Measurements from ENCODE around the gene CERS1.

The CERS1 gene

DNA sequence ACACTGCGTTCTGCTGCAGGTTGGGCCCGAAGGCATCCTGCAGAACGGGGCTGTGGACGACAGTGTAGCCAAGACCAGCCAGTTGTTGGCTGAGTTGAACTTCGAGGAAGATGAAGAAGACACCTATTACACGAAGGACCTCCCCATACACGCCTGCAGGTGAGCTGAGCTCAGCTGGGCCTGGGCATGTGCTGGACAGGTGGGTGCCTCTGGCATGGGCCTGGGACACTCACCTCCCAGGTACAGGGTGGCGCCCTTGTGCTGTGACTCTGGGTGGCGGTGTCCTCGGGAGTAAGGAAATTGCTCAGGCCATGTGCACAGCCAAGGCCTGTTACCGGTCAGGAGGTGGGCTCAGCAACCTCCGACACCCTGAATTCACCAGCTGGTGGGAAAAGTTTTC lies 50.0 kb downstream of the CERS1 start:
- Histone ChIP-seq H3K36me3 (ENCODE audit: control insufficient read depth in 2 of 2, insufficient read depth in 1 of 2, low read length in 2 of 2) (peaks cover 2 to 60% of the 10 kb centered on the region in 2 experiments; a peak in 1 of 3 replicates), H3K4me3 (ENCODE audit: low read depth, low read length) (no peak overlapping the region), H3K4me1 (ENCODE audit: control insufficient read depth, insufficient read depth, low read length) (peaks cover 10% of the 10 kb centered on the region), H3K27ac (ENCODE audit: extremely low read depth, low read depth, low read length) (no peak overlapping the region), H3K9me3 (ENCODE audit: control insufficient read depth, insufficient read depth, low read depth, low read length) (no peaks in the 10 kb centered on the region)
- TF ChIP-seq, protein P1, sequence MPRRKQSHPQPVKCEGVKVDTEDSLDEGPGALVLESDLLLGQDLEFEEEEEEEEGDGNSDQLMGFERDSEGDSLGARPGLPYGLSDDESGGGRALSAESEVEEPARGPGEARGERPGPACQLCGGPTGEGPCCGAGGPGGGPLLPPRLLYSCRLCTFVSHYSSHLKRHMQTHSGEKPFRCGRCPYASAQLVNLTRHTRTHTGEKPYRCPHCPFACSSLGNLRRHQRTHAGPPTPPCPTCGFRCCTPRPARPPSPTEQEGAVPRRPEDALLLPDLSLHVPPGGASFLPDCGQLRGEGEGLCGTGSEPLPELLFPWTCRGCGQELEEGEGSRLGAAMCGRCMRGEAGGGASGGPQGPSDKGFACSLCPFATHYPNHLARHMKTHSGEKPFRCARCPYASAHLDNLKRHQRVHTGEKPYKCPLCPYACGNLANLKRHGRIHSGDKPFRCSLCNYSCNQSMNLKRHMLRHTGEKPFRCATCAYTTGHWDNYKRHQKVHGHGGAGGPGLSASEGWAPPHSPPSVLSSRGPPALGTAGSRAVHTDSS (tag by site-specific recombination; IDR thresholded peaks at IDR 0.05): no peak
- TF ChIP-seq ZFP3 (tag by site-specific recombination; IDR thresholded peaks at IDR 0.05; ENCODE audit: low read depth): no peak
- TF ChIP-seq YY2 (tag by site-specific recombination; IDR thresholded peaks at IDR 0.05): no peak
- TF ChIP-seq ZNF266 (tag by site-specific recombination; IDR thresholded peaks at IDR 0.05; ENCODE audit: low read depth): no peak
- TF ChIP-seq ZSCAN16 (tag by site-specific recombination; IDR thresholded peaks at IDR 0.05): no peak
- TF ChIP-seq ZNF2 (tag by site-specific recombination; IDR thresholded peaks at IDR 0.05): no peak
- TF ChIP-seq ZNF544 (tag by site-specific recombination; IDR thresholded peaks at IDR 0.05): no peak
- no peak for TF ChIP-seq ZNF433 (tag by site-specific recombination; IDR thresholded peaks at IDR 0.05; ENCODE audit: low read depth)
- ChIA-PET CTCF (interaction anchor here (1.3 to 3.9 kb wide), 12 partner anchors 10 to 395 kb away, joined by 4 to 69 read pairs (median 8); partner anchors contain the start of gene UPF1), POLR2A (interaction anchor here (1.4 to 2.1 kb wide), 2 partner anchors 14 to 258 kb away, joined by 3 to 7 read pairs; partner anchors contain the start of genes REX1BD and UPF1)

DNA sequence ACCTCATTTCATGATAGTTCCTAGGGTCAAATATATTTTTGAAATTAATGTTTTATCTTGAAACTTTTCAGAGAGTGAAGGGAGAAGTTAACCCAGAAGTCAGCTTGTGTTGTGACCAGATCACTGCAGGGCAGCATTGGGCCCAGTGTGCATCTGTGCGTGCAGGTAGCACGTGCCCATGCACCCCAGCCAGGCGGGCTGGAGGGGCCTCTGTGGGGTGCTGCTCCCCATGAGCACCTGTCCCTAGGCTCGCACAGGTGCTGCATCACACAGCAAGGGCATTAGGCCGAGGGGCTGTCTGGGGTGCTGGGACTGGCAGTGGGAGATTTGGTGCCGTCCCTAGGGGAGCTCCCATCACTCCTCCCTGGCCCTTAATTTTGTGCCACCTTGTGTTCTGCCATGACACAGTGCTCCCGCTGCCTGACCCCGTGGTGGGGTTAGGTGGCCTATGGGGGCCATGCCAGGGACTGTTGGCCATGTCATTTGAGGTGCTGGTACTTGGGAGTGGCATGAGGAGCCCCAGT lies 51.1 kb downstream of the CERS1 start:
- Histone ChIP-seq H3K27ac (ENCODE audit: extremely low read depth, low read depth, low read length) (no peak overlapping the region), H3K36me3 (ENCODE audit: control insufficient read depth in 2 of 2, insufficient read depth in 1 of 2, low read length in 2 of 2) (peaks cover 0 to 55% of the 10 kb centered on the region in 2 experiments; a peak in 1 of 3 replicates), H3K4me3 (ENCODE audit: low read depth, low read length) (no peak overlapping the region), H3K9me3 (ENCODE audit: control insufficient read depth, insufficient read depth, low read depth, low read length) (no peaks in the 10 kb centered on the region), H3K4me1 (ENCODE audit: control insufficient read depth, insufficient read depth, low read length) (peaks cover 12% of the 10 kb centered on the region)
- TF ChIP-seq SP3 (tag by site-specific recombination; IDR thresholded peaks at IDR 0.05) (no peak), ZNF529 (tag by site-specific recombination; IDR thresholded peaks at IDR 0.05; ENCODE audit: insufficient replicate concordance) (no peak), ZNF521 (tag by site-specific recombination; IDR thresholded peaks at IDR 0.05) (no peak), ZNF785 (tag by site-specific recombination; IDR thresholded peaks at IDR 0.05) (no peak), ZNF324 (tag by site-specific recombination; IDR thresholded peaks at IDR 0.05) (no peak), ZSCAN16 (tag by site-specific recombination; IDR thresholded peaks at IDR 0.05) (no peak), IKZF3 (tag by site-specific recombination; IDR thresholded peaks at IDR 0.05) (no peak)
- TF ChIP-seq, protein P1 (tag by site-specific recombination; IDR thresholded peaks at IDR 0.05): no peak
- ChIA-PET POLR2A (interaction anchor here (0.7 to 4.9 kb wide), 3 partner anchors 13 to 257 kb away, joined by 3 to 23 read pairs (median 4); partner anchors contain the start of genes REX1BD and UPF1), CTCF (interaction anchor here (0.8 to 3.9 kb wide), 3 partner anchors 9 to 256 kb away, joined by 5 to 69 read pairs (median 7); partner anchors contain the start of genes REX1BD and UPF1)

DNA sequence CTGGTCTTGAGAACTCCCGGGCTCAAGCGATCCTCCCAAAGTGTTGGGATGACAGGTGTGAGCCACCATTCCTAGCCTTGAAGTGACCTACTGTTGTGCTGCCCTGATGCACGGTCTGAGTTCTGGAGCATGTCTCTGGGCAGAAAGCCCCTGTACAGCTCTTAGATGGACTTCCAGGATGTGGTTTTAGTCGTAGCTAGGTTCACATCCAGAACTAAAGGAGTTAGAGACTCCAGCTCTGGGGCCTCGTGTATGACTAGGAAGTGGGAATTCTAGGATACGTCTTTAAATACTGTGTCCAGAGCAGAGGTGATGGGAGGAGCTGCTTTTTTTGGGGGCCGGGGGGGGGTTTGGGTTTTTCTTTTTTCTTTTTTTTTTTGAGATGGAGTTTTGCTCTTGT lies 52.0 kb downstream of the CERS1 start:
- Histone ChIP-seq H3K4me3 (ENCODE audit: low read depth, low read length) (no peak overlapping the region), H3K4me1 (ENCODE audit: control insufficient read depth, insufficient read depth, low read length) (peaks cover 16% of the 10 kb centered on the region), H3K9me3 (ENCODE audit: control insufficient read depth, insufficient read depth, low read depth, low read length) (no peaks in the 10 kb centered on the region), H3K27ac (ENCODE audit: extremely low read depth, low read depth, low read length) (no peak overlapping the region), H3K36me3 (ENCODE audit: control insufficient read depth in 2 of 2, insufficient read depth in 1 of 2, low read length in 2 of 2) (peaks cover 0 to 51% of the 10 kb centered on the region in 2 experiments; a peak in 2 of 3 replicates)
- ChIA-PET POLR2A (interaction anchor here (0.5 to 4.9 kb wide), 8 partner anchors 10 to 358 kb away, joined by 3 to 23 read pairs (median 4); partner anchors contain the start of gene UPF1), CTCF (interaction anchor here (0.6 to 1.5 kb wide), 6 partner anchors 14 to 532 kb away, joined by 3 to 12 read pairs (median 3); no protein-coding TSS in a partner anchor)
- TF ChIP-seq KLF10 (tag by site-specific recombination; IDR thresholded peaks at IDR 0.05) (no peak), ZNF266 (tag by site-specific recombination; IDR thresholded peaks at IDR 0.05; ENCODE audit: low read depth) (no peak), ZNF423 (tag by site-specific recombination; IDR thresholded peaks at IDR 0.05) (no peak), ZEB2 (tag by site-specific recombination; IDR thresholded peaks at IDR 0.05) (no peak), ZNF555 (tag by site-specific recombination; conservative IDR thresholded peaks at IDR 0.05) (no peak), TRIM28 (IDR thresholded peaks at IDR 0.05; ENCODE audit: borderline replicate concordance, low read length) (no peak), ZNF48 (tag by site-specific recombination; IDR thresholded peaks at IDR 0.05) (no peak), GLI4 (tag by site-specific recombination; IDR thresholded peaks at IDR 0.05) (no peak), SP7 (tag by site-specific recombination; IDR thresholded peaks at IDR 0.05) (no peak), FEZF1 (tag by site-specific recombination; IDR thresholded peaks at IDR 0.05) (no peak), ZNF133 (tag by site-specific recombination; IDR thresholded peaks at IDR 0.05) (no peak), OSR2 (tag by site-specific recombination; IDR thresholded peaks at IDR 0.05) (no peak)
- TF ChIP-seq, protein P2, sequence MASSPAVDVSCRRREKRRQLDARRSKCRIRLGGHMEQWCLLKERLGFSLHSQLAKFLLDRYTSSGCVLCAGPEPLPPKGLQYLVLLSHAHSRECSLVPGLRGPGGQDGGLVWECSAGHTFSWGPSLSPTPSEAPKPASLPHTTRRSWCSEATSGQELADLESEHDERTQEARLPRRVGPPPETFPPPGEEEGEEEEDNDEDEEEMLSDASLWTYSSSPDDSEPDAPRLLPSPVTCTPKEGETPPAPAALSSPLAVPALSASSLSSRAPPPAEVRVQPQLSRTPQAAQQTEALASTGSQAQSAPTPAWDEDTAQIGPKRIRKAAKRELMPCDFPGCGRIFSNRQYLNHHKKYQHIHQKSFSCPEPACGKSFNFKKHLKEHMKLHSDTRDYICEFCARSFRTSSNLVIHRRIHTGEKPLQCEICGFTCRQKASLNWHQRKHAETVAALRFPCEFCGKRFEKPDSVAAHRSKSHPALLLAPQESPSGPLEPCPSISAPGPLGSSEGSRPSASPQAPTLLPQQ (tag by site-specific recombination; IDR thresholded peaks at IDR 0.05): no peak

Measured in HEK293 (cell line).